GM23338 (cell line): Measurements from ENCODE around the gene KDM4F. TPM values are rescaled to one million over a fixed set of nuclear protein-coding genes. Genes with fewer than 3 reads are reported as not detected.

Source experiments
- ATAC-seq: fragments of 200-7000 bp; cut with Tn5 transposase; 3 replicates; pipeline ENCODE4 v1.9.1; 2020
- DNase-seq: peaks from one replicate; pipeline ENCODE4 v3.0.0-alpha.2; 2015; ENCODE audit warnings: low spot score
- H2AFZ ChIP-seq: fragments of 200-600 bp; sonication (generic); 2 replicates; pipeline ENCODE4 v1.8.0; 2016; ENCODE audit warnings: antibody characterized with exemption, mild to moderate bottlenecking, moderate library complexity
- H3F3A ChIP-seq: fragments of 200-600 bp; sonication (generic); replicated peaks from 2 replicates; pipeline ENCODE4 v1.8.0; 2017; ENCODE audit warnings: antibody characterized with exemption, mixed run types, low read depth
- H3K27ac ChIP-seq: fragments of 200-600 bp; sonication (generic); 2 replicates; pipeline ENCODE4 v1.6.1; 2016; ENCODE audit warnings: low read depth
- H3K27me3 ChIP-seq: fragments of 200-600 bp; sonication (generic); 2 replicates; pipeline ENCODE4 v1.8.0; 2016; ENCODE audit warnings: mild to moderate bottlenecking, mixed run types, moderate library complexity; ENCODE audit not compliant: insufficient read depth
- H3K36me3 ChIP-seq: fragments of 200-600 bp; sonication (generic); 2 replicates; pipeline ENCODE4 v1.8.0; 2016; ENCODE audit warnings: mild to moderate bottlenecking; ENCODE audit not compliant: insufficient read depth
- H3K4me1 ChIP-seq: fragments of 200-600 bp; sonication (generic); 2 replicates; pipeline ENCODE4 v1.8.0; 2016; ENCODE audit warnings: mild to moderate bottlenecking, moderate library complexity; ENCODE audit not compliant: insufficient read depth
- H3K4me2 ChIP-seq: fragments of 200-600 bp; sonication (generic); 2 replicates; pipeline ENCODE4 v1.7.1; 2017; ENCODE audit warnings: mixed run types
- H3K4me3 ChIP-seq: fragments of 200-600 bp; sonication (generic); 2 replicates; pipeline ENCODE4 v1.6.1; 2016; ENCODE audit warnings: mixed run types
- H3K79me2 ChIP-seq: fragments of 200-600 bp; sonication (generic); replicated peaks from 2 replicates; pipeline ENCODE4 v1.8.0; 2017; ENCODE audit warnings: mild to moderate bottlenecking; ENCODE audit not compliant: insufficient read depth
- H3K9me2 ChIP-seq: fragments of 200-600 bp; sonication (generic); 2 replicates; pipeline ENCODE4 v1.8.0; 2017; ENCODE audit not compliant: insufficient read depth
- H4K20me1 ChIP-seq: fragments of 200-600 bp; sonication (generic); replicated peaks from 2 replicates; pipeline ENCODE4 v1.8.0; 2017; ENCODE audit warnings: mild to moderate bottlenecking; ENCODE audit not compliant: insufficient read depth
- H3K27ac Mint-ChIP-seq: 2 replicates; pipeline ENCODE4 v1.8.0; 2020; ENCODE audit warnings: inconsistent platforms, mild to moderate bottlenecking, moderate library complexity, mixed read lengths
- H3K27me3 Mint-ChIP-seq: 3 replicates; pipeline ENCODE4 v1.8.0; 2022; ENCODE audit warnings: low read depth, mild to moderate bottlenecking, moderate library complexity, mixed read lengths, inconsistent platforms; ENCODE audit not compliant: insufficient read depth, poor library complexity
- H3K36me3 Mint-ChIP-seq: 3 replicates; pipeline ENCODE4 v1.8.0; 2021; ENCODE audit warnings: low read depth, mild to moderate bottlenecking, inconsistent platforms, moderate library complexity, mixed read lengths
- H3K4me1 Mint-ChIP-seq: 3 replicates; pipeline ENCODE4 v1.8.0; 2020; ENCODE audit warnings: mild to moderate bottlenecking, inconsistent platforms, mixed read lengths
- H3K4me3 Mint-ChIP-seq: 3 replicates; pipeline ENCODE4 v1.8.0; 2021; ENCODE audit warnings: moderate library complexity, mild to moderate bottlenecking, inconsistent platforms, mixed read lengths
- H3K9me3 Mint-ChIP-seq: 3 replicates; pipeline ENCODE4 v1.8.0; 2020; ENCODE audit warnings: moderate library complexity, mild to moderate bottlenecking, inconsistent platforms, mixed read lengths
- CREB1 ChIP-seq: fragments of 250-450 bp; sonication (Bioruptor Pico); IDR thresholded peaks from 2 replicates; pipeline ENCODE4 v1.5.0; 2020; ENCODE audit warnings: low read depth, mild to moderate bottlenecking, moderate library complexity
- CTCF ChIP-seq, 2 experiments: fragments of 200-600 bp in 1 of 2; sonication (generic) in 1 of 2; conservative IDR thresholded peaks; 2 replicates each; pipeline versions ENCODE4 v1.5.1 to v1.6.1; 2016 to 2017; ENCODE audit warnings: antibody characterized with exemption in 2 of 2, low read depth in 2 of 2, mild to moderate bottlenecking in 2 of 2, moderate library complexity in 1 of 2
- EZH2 ChIP-seq: fragments of 200-600 bp; sonication (generic); IDR thresholded peaks from one replicate; pipeline ENCODE4 v1.8.0; 2017; ENCODE audit warnings: antibody characterized with exemption, mild to moderate bottlenecking, low read depth; ENCODE audit not compliant: unreplicated experiment
- EZH2phosphoT487 ChIP-seq: fragments of 200-600 bp; sonication (generic); IDR thresholded peaks from one replicate; pipeline ENCODE4 v1.8.1; 2018; ENCODE audit warnings: antibody characterized with exemption; ENCODE audit not compliant: unreplicated experiment
- JUNB ChIP-seq: IDR thresholded peaks from one replicate; pipeline ENCODE4 v1.6.1; 2016; ENCODE audit warnings: antibody characterized with exemption; ENCODE audit not compliant: unreplicated experiment
- NANOG ChIP-seq: IDR thresholded peaks from 2 replicates; pipeline ENCODE4 v1.6.1; 2016; ENCODE audit warnings: antibody characterized with exemption, borderline replicate concordance
- POLR2AphosphoS5 ChIP-seq: IDR thresholded peaks from 2 replicates; pipeline ENCODE4 v1.6.1; 2016; ENCODE audit warnings: antibody characterized with exemption, low read depth
- REST ChIP-seq: IDR thresholded peaks from one replicate; pipeline ENCODE4 v1.6.1; 2018; ENCODE audit warnings: antibody characterized with exemption; ENCODE audit not compliant: unreplicated experiment
- STAT1 ChIP-seq: IDR thresholded peaks from one replicate; pipeline ENCODE4 v1.6.1; 2016; ENCODE audit warnings: antibody characterized with exemption; ENCODE audit not compliant: unreplicated experiment
- ZNF114 ChIP-seq: fragments of 250-450 bp; sonication (Bioruptor Pico); IDR thresholded peaks from 2 replicates; pipeline ENCODE4 v1.5.0; 2020; ENCODE audit warnings: mild to moderate bottlenecking, moderate library complexity
- ZNF331 ChIP-seq: fragments of 250-450 bp; sonication (Bioruptor Pico); IDR thresholded peaks from 2 replicates; pipeline ENCODE4 v1.5.0; 2020; ENCODE audit warnings: low read depth, mild to moderate bottlenecking, moderate library complexity
- ZNF462 ChIP-seq: fragments of 250-450 bp; sonication (Bioruptor Pico); IDR thresholded peaks from 2 replicates; pipeline ENCODE4 v1.5.0; 2020; ENCODE audit warnings: mild to moderate bottlenecking, moderate library complexity
- polyA plus RNA-seq: library from polyadenylated mRNA; unstranded; fragments of >200 nt; fragmentation: Nextera tagmentation; extraction: Ambion mirVana; gene quantifications from 2 replicates; pipeline ENCODE4 v1.2.1, GENCODE V29; 2016
- total RNA-seq: library from RNA; depleted of rRNA; stranded (reverse); fragments of >200 nt; shearing (Covaris generic); gene quantifications from 2 replicates; pipeline ENCODE4 v1.2.3, GENCODE V29; 2014
- TF ChIP-seq, protein P1 (sequence below): IDR thresholded peaks from 2 replicates; pipeline ENCODE4 v1.6.1; 2016; ENCODE audit warnings: antibody characterized with exemption

Gene KDM4F
- total and polyA plus RNA-seq, 2 experiments from 2014 or later, result not detected

- Histone ChIP-seq H4K20me1 (no peaks in the 10 kb centered on the region), H2AFZ (no peak overlapping the region), H3K4me1 (no peaks in the 10 kb centered on the region), H3K27ac (no peak overlapping the region), H3K79me2 (no peaks in the 10 kb centered on the region), H3K4me2 (no peak overlapping the region), H3F3A (no peaks in the 10 kb centered on the region), H3K36me3 (no peaks in the 10 kb centered on the region), H3K9me2 (0 out of 2 replicates have a peak, but pooled peaks cover 3% of the 10 kb centered on the region), H3K4me3 (no peak overlapping the region), H3K27me3 (no peaks in the 10 kb centered on the region)
- ATAC-seq (no peak), DNase-seq (no peak)
- Mint-ChIP-seq H3K9me3 (no peaks in the 10 kb centered on the region; the same call in 2 of the 3 replicates), H3K27me3 (peaks cover under 1% of the 10 kb centered on the region), H3K27ac (no peak overlapping the region), H3K4me3 (no peak overlapping the region), H3K36me3 (peaks cover 6% of the 10 kb centered on the region; the same call in 1 of the 3 replicates), H3K4me1 (peaks cover 7% of the 10 kb centered on the region; the same call in 2 of the 3 replicates)
- TF ChIP-seq POLR2AphosphoS5 (no peak), JUNB (no peak), CTCF (conservative IDR thresholded peaks at IDR 0.05; ENCODE audit: low read depth in 2 of 2) (no peak), ZNF114 (no peak), EZH2phosphoT487 (no peak), EZH2 (no peak), CREB1 (CRISPR knock-in tag) (no peak), NANOG (no peak), ZNF331 (CRISPR knock-in tag) (no peak), REST (no peak), ZNF462 (CRISPR knock-in tag) (no peak), STAT1 (no peak)
- TF ChIP-seq, protein P1, sequence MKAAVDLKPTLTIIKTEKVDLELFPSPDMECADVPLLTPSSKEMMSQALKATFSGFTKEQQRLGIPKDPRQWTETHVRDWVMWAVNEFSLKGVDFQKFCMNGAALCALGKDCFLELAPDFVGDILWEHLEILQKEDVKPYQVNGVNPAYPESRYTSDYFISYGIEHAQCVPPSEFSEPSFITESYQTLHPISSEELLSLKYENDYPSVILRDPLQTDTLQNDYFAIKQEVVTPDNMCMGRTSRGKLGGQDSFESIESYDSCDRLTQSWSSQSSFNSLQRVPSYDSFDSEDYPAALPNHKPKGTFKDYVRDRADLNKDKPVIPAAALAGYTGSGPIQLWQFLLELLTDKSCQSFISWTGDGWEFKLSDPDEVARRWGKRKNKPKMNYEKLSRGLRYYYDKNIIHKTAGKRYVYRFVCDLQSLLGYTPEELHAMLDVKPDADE, result no peak
Observed at GRCh38 chr11:95074792-95075563, 25.8 kb downstream of the KDM4F start.
